ENCODE data around the gene ABCA12. TPM values are rescaled to one million over a fixed set of nuclear protein-coding genes. Genes with fewer than 3 reads are reported as not detected.

ABCA12 gene
- total RNA-seq, 4 donors from 2014 or later = 70.3 to 116 (median 93.6) TPM

DNA sequence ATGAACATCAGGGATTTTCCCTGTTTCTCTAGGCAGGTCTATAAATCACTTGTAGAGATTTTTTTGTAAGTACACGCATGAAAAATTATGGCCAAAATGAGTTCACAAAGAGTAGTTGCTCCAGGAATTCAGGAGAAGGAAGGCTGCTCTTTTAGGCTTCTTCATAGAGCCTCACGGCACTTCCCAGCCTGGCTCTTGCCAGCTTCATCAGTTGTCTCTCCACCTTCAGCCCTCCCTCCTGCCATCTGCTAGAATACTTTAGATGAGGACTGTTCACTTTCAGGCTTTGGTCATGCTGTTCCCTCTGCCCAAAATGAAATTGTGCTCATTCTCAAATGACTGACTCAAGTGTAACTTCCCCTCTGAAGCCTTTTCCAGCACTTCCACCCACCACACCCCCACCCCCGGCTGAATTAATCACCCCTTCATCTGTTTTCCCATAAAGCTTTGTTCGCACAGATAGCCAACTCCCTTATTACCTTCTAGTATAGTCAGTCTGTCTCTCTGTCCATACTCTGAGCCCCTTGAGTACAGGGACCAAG is 1.8 kb upstream of the ABCA12 start:
- no peak for DNase-seq (ENCODE audit: low spot score in 2 of 2)
- TF ChIP-seq, protein P1, sequence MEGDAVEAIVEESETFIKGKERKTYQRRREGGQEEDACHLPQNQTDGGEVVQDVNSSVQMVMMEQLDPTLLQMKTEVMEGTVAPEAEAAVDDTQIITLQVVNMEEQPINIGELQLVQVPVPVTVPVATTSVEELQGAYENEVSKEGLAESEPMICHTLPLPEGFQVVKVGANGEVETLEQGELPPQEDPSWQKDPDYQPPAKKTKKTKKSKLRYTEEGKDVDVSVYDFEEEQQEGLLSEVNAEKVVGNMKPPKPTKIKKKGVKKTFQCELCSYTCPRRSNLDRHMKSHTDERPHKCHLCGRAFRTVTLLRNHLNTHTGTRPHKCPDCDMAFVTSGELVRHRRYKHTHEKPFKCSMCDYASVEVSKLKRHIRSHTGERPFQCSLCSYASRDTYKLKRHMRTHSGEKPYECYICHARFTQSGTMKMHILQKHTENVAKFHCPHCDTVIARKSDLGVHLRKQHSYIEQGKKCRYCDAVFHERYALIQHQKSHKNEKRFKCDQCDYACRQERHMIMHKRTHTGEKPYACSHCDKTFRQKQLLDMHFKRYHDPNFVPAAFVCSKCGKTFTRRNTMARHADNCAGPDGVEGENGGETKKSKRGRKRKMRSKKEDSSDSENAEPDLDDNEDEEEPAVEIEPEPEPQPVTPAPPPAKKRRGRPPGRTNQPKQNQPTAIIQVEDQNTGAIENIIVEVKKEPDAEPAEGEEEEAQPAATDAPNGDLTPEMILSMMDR (IDR thresholded peaks at IDR 0.05) = no peak
- no peak for TF ChIP-seq POLR2A (IDR thresholded peaks at IDR 0.05)
- WGBS, 2 donors = 41 to 43% methylated on average over 4 of the region's 4 CpGs

DNA sequence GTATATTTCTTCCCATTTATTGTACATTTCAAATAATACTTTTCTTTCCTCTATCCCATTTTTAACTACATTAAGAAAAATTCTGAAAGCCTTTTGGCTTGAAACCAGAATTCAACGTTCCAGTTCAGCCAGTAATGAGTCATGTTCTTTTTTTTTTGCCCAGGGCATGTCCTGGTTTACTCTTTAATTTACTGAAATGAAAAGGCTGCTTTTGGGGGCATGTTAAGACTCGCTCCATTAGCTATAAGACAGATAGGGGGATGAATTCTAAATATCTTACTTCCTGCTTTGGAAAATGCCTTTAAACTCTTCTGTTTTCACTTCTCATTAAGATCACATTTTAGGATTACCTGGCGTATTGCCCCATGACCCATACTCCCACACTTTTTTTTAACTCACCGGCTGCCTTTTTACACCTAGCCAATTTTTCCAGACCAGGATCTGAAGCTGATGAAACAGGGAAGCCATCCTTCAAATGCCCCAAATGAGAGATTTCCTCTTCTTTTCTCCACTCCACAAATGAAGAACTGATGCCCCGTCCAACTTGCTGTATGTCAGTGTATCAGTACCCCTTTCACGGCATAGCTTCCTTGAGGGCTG is 585 bp downstream of the ABCA12 start:
- no peak overlapping the region for H3K4me3 ChIP-seq (ENCODE audit: low read depth, poor library complexity, severe bottlenecking)
- 37 to 39% methylated on average over 6 of the region's 6 CpGs for WGBS, 2 donors
- no peak for DNase-seq (ENCODE audit: low spot score in 2 of 2)
- TF ChIP-seq POLR2A (IDR thresholded peaks at IDR 0.05) = no peak
- TF ChIP-seq, protein P1 (IDR thresholded peaks at IDR 0.05) = no peak
- intact Hi-C loops (cut with DNase I; ENCODE audit: low total_unique reads) = no loop called here

More for the DNA sequence above, 1.8 kb upstream of the ABCA12 start:
- no peak overlapping the region for H3K4me3 ChIP-seq (ENCODE audit: low read depth, poor library complexity, severe bottlenecking)
- intact Hi-C loops (cut with DNase I; ENCODE audit: low total_unique reads) = no loop called here

DNA sequence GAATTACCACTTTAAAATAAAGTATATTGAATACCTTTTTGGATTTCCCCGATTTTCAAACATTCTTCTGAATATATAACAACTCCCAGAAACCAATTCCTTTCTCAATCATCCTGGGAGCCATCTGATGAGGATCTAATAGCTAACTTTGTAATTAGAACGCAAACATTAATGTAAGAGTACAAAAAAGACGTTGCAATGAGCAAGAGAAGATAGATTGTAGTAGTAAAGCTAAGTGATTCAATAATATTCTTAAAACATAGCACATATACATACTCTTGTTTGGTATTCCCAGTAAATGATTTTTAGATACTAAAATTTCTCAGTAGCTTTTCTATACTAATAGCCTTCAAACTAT is 1.1 kb downstream of the ABCA12 start:
- 43 to 55% methylated on average over 3 of the region's 3 CpGs for WGBS, 2 donors
- H3K4me3 ChIP-seq (ENCODE audit: low read depth, poor library complexity, severe bottlenecking) = no peak overlapping the region
- no peak for DNase-seq (ENCODE audit: low spot score in 2 of 2)

DNA sequence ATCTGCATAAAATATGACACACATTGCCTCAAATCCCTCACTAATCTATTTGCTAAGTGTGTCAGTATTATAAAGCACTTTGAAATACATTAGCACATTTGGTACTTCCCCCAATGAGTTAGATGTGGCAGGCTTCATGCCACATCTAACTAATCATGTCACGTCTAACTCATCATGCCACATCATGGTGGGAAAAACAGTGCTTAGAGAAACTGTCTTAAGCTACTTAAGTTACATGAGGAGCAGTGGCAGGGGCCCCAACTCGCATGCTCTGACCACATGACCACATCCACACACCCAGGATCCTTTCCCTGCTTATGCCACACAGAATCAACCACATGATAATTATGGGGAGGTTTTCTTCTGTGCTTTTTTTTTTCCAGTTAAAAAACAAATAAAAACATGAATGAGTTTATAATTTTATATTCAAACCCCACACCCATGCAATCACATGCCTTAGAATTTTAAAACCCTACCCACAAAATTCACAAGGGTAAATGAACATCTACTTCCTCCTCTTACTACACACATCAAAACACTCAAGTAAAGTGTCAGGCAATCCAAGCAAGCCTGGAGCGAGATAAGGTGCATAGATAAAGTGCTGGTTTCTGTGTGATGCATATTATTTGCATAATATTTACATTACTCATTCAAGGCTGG is 1.6 kb downstream of the ABCA12 start:
- no peak overlapping the region for H3K4me3 ChIP-seq (ENCODE audit: low read depth, poor library complexity, severe bottlenecking)
- intact Hi-C loops (cut with DNase I; ENCODE audit: low total_unique reads) = no loop called here
- DNase-seq (ENCODE audit: low spot score in 2 of 2) = no peak
- 28 to 34% methylated on average over 3 of the region's 3 CpGs for WGBS, 2 donors
- TF ChIP-seq, protein P1 (IDR thresholded peaks at IDR 0.05) = no peak
- TF ChIP-seq POLR2A (IDR thresholded peaks at IDR 0.05) = no peak

More for the DNA sequence above, 1.1 kb downstream of the ABCA12 start:
- TF ChIP-seq POLR2A (IDR thresholded peaks at IDR 0.05) = no peak
- TF ChIP-seq, protein P1 (IDR thresholded peaks at IDR 0.05) = no peak
- intact Hi-C loops (cut with DNase I; ENCODE audit: low total_unique reads) = no loop called here

DNA sequence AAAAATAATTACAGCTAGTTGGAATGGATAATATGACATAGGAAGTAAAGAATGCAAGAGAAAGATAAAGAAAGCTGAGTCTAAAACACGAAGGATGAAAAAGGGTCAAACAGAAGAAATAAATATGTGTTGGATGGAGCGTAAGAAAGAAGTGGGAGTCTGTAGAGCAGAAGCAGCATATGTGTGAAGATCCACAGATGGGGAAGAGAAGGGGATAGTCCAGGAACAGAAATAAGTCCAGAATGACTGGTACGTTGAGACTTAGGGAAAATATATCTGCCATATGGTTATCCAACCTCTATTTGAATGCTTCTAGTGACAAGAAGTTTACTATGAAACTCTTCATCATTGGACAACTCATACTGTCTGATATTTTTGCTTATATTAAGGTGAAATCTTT is 18.0 kb downstream of the ABCA12 start:
- TF ChIP-seq, protein P1 (IDR thresholded peaks at IDR 0.05) = no peak
- no peak for TF ChIP-seq POLR2A (IDR thresholded peaks at IDR 0.05)
- 68 to 72% methylated on average over 3 of the region's 3 CpGs for WGBS, 2 donors
- DNase-seq (ENCODE audit: low spot score in 2 of 2) = no peak
- no peak overlapping the region for H3K4me3 ChIP-seq (ENCODE audit: low read depth, poor library complexity, severe bottlenecking)
- intact Hi-C loops (cut with DNase I; ENCODE audit: low total_unique reads) = no loop called here

All from lower leg skin (tissue), 4 donors.